ELF-1 (cell line): ENCODE measurements around the gene RPL15.
"Not testable (repeated sequence)": the region's sequence is repeated elsewhere in the genome, so short reads cannot be mapped to it uniquely, and the experiment has no call there.

Source experiments
- DNase-seq: peaks from one replicate; pipeline ENCODE4 v3.0.0-alpha.2; 2016; ENCODE audit warnings: low read depth, low spot score

Gene RPL15

DNA sequence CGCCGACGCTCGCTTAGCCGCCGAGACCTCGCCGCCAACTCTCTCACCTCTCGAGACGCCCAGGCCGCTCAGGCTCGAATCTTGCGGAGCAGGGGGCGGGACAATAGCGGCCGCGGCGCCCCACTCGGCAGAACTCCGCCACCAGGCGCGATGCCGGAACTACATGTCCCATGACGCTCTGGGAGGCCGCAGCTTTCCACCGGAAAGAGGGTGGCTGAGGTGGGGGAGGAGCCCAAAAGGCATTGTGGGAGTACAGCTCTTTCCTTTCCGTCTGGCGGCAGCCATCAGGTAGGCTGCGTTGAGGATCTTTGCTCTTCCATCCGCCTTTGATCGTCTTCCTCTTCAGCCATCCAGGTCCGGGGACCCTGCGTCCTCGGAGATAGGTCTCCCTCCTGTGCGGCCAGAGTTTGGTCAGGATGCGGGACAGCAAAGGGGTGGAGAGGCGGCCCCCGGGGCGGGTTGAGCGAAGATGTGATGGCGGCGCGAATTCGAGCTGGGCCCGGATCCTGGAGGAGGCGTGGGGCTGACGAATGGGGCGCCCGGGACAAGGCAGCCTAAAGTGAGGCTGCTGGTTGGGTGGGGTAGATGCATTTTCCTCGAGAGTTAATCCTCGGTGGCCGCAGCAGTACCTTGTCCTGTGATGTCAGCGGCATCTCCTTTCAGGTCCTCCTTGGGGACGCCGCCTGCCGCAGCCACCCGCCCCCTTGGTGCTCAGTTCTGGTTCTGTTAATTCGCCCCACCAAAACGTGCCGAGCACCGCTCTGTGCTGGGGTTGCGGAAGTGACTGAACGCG lies at the start of gene RPL15, which contains the start of gene NKIRAS1:
Gene RPL15, plus strand, starts transcription at position 247 of the 793 bp plus-strand sequence. CDS start 728 bp downstream, outside the sequence.
Gene NKIRAS1, minus strand, starts transcription at position 105 of the 793 bp plus-strand sequence. CDS start 6,086 bp downstream, outside the sequence.
- DNase-seq = peak; percentile 98

DNA sequence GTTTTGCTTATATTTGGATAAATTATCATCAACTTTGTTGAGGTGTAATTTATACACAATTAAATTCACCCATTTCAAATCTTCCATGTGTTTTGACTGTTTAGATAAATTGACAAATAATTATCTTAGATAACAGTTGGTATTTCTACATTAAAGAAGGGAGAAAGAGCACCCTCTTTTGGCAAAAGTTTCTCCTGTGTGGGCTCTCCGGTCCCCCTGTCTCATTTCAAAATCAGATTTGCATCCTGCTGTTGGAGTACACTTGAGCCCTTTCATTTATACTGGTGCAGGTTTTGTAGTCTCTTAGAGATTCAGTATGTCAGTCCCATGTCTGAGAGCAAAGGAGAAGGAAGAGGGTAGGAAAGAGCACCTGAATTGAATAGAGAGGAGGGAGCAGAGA lies 49.5 kb upstream of the RPL15 start:
- DNase-seq = no peak

DNA sequence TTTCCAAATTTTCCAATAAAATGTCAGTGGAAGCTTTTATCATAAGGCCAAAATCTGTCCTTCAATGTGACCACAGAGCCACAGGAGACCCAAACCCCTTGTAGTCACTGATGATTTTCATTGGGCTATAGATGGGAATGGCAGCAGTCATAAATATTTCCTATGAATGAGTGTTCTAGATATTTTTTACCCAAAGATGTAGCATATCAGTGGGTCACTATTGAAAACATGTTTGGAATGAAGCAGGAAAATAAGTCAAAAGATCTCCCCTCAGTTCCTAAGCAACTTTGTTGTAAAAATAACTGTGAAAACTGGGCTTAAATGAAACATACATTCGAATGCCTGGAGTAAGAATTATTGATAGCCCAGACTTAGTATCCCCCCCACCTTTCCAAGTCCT lies 49.1 kb upstream of the RPL15 start:
- DNase-seq = no peak

DNA sequence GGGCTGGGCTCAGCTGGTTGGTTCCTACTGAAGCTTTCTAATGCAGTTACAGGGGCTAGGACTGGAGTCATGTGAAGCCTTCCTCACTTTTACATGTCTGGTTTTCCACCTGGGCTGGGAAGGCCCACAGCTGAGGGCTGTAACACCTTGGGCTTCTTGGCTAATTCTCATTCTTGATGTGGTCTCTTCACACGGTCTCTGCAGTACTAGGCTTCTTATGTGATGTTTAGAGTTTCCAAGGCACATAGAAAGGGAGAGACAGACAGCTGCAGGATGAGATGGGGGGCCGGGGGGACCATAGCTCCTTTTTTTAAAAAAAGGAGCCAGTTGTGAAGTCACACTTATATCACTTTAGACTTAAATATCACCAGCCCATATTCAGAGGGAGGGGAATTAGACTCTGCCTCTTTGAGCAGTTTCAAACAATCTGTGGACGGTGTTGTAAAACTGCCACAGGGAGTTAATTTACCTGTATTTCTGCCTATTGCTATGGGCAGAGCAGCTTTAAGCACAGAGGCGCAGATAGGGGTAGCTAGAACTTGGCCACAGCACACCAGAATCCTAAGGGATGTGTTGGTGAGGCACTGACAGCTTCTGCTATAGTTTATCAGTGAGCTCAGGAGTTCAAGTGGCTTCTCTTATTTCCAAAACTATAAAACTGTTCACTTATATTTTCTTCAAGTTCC lies 46.8 kb upstream of the RPL15 start:
- no peak for DNase-seq

DNA sequence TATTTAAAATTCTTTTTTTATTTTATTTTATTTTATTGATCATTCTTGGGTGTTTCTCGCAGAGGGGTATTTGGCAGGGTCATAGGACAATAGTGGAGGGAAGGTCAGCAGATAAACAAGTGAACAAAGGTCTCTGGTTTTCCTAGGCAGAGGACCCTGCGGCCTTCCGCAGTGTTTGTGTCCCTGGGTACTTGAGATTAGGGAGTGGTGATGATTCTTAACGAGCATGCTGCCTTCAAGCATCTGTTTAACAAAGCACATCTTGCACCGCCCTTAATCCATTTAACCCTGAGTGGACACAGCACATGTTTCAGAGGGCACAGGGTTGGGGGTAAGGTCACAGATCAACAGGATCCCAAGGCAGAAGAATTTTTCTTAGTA lies 46.3 kb upstream of the RPL15 start:
- not testable (repeated sequence) for DNase-seq

DNA sequence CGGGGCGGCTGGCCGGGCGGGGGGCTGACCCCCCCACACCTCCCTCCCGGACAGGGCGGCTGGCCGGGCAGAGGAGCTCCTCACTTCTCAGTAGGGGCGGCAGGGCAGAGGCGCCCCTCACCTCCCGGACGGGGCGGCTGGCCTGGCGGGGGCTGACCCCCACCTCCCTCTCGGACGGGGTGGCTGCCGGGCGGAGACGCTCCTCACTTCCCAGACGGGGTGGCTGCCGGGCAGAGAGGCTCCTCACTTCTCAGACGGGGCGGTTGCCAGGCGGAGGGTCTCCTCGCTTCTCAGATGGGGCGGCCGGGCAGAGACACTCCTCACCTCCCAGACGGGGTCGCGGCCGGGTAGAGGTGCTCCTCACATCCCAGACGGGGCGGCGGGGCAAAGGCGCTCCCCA lies 45.6 kb upstream of the RPL15 start:
- DNase-seq = not testable (repeated sequence)

DNA sequence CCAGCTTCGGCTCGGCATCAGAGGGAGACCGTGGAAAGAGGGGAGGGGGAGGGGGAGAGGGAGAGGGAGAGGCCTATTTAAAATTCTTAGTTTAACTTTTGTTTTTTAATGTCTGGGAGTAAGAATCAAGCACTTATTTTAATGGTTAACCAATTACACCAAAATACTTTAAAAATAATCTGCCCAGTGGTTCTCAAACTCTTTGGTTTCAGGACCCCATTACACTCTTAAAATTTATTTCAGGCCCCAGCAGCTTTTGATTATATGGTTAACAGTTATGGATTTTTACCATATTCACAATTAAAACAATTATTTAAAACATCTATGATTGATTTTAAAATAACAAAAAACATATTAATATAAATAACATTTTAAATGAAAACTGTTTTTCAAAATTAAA lies 44.6 kb upstream of the RPL15 start:
- no peak for DNase-seq

DNA sequence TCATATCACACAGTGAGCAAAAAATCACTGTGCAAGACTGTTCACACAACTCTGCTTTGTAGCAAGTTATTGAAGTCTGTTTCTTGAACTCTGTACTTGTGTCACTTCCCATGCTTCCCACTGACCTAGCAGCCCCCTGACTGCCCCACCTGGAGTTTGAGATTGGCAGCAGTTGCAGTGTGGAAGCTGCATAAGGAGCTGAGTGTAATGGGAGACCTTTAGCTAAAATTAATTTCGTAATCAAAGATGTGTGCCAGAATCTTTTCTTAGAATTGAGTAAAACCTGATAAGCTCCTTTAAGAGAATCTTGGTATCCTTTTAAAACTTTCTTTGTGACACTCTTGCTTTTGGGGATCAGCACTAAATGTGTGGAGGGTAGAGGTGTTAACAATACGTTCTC lies 43.0 kb upstream of the RPL15 start:
- no peak for DNase-seq

DNA sequence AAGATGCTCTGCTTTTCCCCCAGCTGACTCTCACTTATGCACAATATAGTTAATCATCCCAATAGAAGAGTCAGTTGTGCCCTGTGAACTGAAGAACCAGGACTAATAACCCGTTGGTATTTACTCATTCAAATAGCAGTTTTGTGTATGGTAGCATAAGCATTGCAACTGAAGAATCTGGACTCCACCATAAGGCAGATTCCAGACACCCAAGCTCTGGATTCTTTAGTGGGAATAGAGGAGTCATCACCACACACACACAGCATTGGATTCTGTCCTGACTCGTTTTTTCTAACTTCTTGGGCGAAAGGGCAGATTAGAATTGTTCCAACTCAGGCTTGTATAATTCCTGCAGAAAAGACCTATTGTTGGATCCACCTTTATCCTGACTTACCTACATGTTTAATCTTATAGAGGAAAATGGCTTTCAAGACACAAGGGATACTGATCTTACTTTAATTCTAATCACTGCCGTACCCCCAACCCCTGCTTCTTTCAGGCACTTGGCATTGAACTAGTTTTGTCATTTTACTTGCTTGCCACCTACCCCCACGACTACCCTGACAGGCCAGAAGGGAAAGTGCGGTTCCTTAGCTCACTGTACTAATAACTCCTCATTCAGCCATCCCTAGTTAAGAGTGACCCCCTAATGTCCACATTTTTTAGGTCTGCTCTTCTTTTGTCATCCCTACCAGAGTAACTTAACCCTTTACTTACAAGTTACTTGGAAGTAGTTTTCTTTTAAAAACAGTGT lies 42.4 kb upstream of the RPL15 start:
- no peak for DNase-seq

DNA sequence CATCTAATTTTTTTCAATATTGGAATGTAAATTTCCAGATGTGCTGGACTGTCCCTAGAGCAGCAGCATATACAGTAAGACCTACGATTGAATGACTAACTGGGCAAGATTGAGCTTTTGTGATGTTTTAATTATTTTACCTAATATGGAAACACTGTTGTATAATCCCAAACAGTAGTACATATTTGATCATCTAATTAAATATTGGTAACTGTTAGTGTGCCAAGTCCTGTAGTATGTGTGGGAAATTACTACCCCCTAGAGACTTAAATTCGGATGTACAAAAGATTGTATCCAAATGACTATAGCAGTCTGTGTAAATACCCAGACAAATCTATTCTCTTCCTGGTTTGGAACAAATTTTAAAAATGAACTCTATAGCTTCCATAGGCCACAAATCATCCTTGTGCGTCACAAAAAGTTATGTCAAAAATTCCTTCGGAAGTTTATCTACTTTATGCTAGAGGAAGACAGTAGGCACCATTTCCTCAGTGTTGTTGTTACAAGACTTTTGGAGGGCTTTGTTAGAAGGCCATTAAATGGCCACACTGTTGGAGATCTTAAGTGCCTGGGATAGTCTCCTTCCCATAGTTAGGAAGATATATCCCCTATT lies 41.7 kb upstream of the RPL15 start:
- no peak for DNase-seq

DNA sequence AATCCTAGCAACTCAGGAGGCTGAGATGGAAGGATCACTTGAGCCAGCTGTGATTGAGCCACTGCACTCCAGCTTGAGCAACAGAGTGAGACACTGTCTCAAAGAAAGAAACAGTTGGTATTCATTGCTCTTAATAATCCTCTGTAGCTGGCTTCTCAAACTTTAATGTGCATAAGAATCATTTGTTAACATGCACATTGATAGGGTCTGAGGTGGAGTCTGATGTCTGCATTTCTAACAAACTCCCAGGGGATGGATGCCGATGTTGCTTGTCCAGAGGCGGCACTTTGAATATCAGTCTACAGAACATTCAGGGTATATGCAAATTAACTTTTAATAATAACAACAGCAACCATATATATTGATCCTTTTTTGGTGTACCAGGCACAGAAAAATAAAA lies 40.0 kb upstream of the RPL15 start:
- DNase-seq = no peak

DNA sequence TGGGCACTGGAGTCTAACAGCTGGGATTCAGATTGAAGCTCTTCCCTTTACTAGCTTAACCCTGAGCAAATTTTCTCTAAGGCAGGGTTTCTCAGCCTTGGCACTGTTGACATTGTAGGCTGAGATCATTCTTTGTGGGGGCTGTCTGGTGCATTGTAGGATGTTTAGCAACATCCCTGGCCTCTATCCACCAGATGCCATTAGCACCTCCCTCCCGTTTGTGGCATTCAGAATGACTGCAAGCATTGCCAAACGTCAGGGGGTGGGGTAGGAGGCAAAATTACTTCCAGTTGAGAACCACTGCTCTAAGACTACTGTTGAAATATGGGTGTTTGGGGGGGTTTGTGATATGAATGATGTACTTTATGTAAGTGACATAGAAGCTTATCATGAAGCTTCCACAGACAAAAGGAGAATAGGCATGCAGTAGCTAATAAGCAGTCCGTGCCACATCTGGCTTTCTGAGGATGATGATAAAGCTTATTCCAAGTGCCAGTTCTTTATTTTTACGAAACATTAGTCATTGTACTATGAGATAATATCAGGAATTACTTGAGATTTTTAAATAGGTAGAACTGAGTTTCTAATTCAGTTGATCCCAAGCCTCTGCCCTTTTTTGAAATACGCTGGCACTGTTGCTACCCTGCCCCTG lies 39.5 kb upstream of the RPL15 start:
- DNase-seq = no peak

DNA sequence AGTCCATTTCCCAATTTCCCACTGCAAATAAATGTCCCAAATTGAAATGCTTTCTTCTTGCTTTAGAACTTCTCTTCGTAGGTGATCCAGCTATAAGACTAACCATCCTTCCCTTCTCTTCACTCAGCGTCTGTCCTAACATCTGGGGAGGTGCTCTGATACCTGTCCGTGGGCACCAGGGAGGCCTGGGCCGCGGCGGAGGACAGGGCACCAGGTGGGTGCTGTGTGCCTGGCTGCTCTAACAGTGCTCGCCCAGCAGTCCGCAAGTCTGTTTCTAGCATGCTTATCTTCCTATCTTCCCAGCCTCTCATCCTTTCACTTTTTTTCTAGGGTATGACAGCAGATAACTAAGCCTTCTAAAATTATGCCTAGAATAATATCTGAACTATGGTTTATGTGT lies 37.4 kb upstream of the RPL15 start:
- no peak for DNase-seq

DNA sequence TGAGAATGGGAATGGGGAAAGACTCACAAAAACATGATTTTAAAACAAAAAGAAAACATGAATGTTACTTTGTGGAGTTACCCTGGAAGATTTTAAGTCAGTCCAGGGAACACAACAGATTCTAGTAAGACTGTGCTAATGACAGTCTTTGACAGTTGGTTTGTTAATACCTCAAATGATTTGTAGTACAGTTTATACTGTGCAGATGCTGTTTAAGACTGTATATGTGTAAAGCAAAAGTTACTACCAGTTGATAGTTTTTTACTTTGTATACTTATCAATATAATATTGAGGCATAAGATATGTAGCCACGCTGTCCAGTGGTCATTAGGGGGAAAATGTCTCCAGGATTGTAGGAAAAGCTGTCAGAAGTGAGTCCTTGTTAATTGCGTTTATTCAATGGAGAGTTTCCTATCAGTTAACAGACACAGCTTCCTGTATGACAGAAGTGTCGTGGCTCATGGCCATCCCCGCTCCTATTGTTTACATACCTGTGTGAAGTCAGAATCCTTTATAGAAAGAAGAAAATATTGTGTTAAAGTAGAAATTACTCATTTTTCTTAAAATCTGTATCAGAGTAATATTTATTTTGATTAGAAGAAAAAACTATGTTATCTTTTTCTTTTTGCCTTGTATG lies 36.1 kb upstream of the RPL15 start:
- DNase-seq = no peak

DNA sequence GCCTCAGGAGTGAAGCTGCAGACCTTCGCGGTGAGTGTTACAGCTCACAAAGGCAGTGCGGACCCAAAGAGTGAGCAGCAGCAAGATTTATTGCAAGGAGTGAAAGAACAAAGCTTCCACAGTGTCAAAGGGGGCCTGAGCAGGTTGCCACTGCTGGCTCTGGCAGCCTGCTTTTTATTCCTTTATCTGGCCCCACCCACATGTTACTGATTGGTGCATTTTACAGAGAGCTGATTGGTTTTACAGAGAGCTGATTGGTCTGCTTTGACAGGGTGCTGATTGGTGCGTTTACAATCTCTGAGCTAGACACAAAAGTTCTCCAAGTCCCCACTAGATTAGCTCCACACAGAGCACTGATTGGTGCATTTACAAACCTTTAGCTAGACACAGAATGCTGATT lies 34.9 kb upstream of the RPL15 start:
- DNase-seq = not testable (repeated sequence)

DNA sequence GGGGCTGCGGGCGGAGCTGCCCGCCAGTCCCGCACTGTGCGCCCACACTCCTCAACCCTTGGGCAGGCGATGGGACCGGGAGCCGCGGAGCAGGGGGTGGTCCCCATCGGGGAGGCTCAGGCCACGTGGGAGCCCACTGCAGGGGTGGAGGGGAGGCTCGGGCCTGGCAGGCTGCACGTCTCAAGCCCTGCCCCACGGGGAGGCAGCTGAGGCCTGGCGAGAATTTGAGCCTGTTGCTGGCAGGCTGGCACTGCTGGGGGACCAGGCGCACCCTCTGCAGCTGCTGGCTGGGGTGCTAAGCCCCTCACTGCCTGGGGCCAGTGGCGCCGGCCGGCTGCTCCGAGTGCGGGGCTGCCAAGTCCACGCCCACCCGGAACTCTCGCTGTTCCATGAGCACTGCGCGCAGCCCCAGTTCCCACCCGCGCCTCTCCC lies 34.4 kb upstream of the RPL15 start:
- DNase-seq = no peak

DNA sequence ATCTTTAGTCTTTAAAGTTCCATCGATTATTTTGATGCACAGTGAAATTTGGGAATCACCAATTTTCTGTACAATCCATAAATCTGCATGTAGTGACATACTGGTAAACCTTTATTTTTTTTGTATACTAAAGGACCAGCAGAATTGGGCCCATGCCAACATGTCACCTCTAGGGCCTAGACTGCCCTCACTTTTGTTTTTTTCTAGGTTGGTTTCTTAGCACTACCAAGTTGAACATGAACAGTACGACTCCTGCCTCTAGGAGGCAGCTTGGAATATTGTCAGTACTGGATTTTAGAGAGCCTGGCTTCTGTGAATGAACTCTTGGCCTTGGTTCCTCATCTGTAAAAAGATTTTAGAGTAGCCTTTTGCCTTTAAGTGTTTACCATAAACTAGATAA lies 32.5 kb upstream of the RPL15 start:
- DNase-seq = no peak

DNA sequence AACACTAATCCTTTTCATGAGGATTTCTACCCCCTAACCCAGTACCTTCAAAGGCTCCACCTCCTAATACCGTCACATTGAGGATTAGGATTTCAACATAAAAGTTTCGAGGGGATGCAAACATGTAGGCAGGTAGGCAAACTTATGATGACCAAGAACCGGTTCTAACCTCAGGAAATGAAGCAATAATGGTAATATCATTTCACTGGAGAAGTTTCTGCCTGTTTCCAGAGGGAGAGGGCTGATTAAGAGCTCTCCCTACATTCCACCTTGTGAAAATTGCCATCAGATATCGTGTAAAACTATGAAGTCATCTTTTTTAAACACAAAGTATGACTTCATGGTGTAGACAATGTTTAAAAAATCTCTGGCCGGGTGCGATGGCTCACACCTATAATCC lies 31.7 kb upstream of the RPL15 start:
- DNase-seq = no peak

DNA sequence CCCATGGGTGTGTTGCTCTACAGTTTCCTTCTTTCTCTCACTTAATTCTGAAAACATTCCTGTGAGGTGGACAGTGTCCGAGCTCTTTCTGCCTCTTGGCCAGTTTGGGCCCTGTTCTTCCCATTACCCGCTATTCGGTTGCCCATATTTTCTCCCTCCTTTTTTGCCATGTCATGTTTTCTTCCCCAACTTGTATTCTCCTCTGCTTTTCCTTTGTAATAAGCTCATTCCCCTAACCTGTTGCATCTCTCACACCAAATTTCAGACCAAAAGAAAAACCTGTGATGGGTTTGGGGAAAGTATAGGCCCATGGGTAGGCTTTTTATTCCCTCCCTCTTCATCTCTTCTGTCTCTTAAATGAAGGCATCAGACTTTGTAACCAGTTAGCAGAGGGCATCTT lies 30.6 kb upstream of the RPL15 start:
- no peak for DNase-seq

DNA sequence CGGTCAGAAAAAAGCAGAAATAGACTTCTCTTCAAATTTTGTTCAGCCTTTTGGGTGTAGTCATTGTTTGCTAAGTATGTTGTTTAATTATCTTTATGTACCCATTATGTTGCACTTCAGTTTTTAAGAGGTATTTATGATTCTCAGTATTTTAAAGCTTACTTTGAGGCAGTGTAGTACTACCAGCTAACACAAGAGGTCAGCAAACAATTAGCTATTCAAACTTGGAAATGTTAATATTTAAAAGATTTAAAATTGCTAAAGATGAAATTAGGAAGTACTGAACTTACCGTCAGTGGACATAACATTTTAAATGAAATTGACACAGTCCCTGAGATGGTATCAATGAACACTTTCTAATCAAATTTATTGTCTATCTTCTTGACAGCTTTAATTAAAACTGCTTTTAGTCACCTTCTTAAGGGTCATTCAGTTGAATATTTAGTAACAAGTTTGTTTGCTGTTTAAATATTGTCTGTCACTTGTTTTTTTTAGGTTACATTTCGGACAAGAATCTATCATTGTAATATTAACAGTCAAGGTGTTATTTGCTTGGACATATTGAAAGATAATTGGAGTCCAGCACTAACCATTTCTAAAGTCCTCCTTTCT lies 28.2 kb upstream of the RPL15 start:
- no peak for DNase-seq

DNA sequence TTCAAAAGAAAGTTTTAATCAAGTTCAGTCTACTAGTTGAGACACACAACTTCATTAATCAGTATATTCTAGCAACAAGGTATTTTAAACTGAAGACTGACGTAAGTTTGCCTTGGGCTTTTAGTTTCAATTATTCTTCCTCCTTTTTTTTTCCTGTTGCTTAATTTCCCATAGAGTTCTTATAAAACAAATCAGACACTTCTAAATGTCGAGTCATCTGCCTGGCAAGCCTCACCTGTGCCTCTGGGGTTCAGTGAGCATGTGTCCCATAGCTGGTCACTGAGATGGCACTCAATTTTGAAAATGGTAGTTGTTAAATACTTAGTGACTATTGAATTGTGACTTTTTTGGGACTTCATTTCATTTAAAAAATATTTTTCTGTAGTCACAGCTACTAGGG lies 27.5 kb upstream of the RPL15 start:
- no peak for DNase-seq
